Neutrophil (primary cell): ENCODE measurements around the gene KRT84.

Source experiments
- H3K27ac ChIP-seq: fragments of 200-600 bp; sonication (generic); 2 replicates; pipeline ENCODE4 v1.5.1; 2016; ENCODE audit warnings: mild to moderate bottlenecking, moderate library complexity
- H3K27me3 ChIP-seq: fragments of 200-600 bp; sonication (generic); 2 replicates; pipeline ENCODE4 v1.6.0; 2016; ENCODE audit warnings: mild to moderate bottlenecking
- H3K36me3 ChIP-seq: fragments of 200-600 bp; sonication (generic); 2 replicates; pipeline ENCODE4 v1.5.1; 2017
- H3K4me1 ChIP-seq, 2 experiments: fragments of 200-600 bp in 1 of 2; sonication (generic) in 1 of 2; 1 replicate in 1 of 2; 2 replicates in 1 of 2; pipeline versions ENCODE4 v1.5.1 to v1.6.1; 2013 to 2016; ENCODE audit warnings: low read depth in 1 of 2, low read length in 1 of 2, mild to moderate bottlenecking in 1 of 2, moderate library complexity in 1 of 2; ENCODE audit not compliant: control insufficient read depth in 1 of 2, insufficient read depth in 1 of 2
- H3K4me3 ChIP-seq, 2 experiments: fragments of 200-600 bp in 1 of 2; sonication (generic) in 1 of 2; 1 replicate in 1 of 2; 2 replicates in 1 of 2; pipeline ENCODE4 v1.5.1; 2013 to 2016; ENCODE audit warnings: low read depth in 1 of 2, low read length in 1 of 2, mild to moderate bottlenecking in 1 of 2, moderate library complexity in 1 of 2
- H3K9me3 ChIP-seq: fragments of 200-600 bp; sonication (generic); 2 replicates; pipeline ENCODE4 v1.5.1; 2016
- CTCF ChIP-seq: fragments of 200-600 bp; sonication (generic); IDR thresholded peaks from 2 replicates; pipeline ENCODE4 v1.5.1; 2016; ENCODE audit warnings: antibody characterized with exemption

The KRT84 gene

DNA sequence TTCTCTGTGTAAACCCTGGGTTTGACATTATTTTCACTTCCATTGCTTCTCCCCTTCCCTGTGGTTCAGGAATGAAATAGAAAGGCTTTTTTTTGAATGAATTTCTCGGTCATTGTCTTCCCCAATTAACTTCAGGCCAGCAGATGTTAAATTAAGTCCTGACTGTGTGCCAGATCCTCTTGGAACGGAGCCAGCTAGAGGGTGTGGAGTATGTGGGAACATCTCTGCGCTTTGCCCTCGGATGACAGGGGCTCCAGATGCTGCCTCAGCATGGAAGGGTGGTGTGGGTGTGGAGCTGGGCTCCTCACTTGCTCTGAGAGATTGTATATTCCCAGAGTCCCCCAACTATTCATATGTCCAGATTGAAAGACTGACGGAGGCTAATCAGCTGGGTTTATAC, 31.3 kb downstream of the KRT84 start:
- Histone ChIP-seq H3K9me3 (no peaks in the 10 kb centered on the region), H3K4me3 (no peak overlapping the region), H3K4me1 (no peaks in the 10 kb centered on the region), H3K36me3 (no peaks in the 10 kb centered on the region), H3K27ac (no peak overlapping the region), H3K27me3 (peaks cover 32% of the 10 kb centered on the region)
- TF ChIP-seq CTCF: no peak

- no peak overlapping the region for H3K27ac ChIP-seq
- H3K4me1 ChIP-seq: no peaks in the 10 kb centered on the region
- H3K9me3 ChIP-seq: no peaks in the 10 kb centered on the region
- no peak overlapping the region for H3K4me3 ChIP-seq
- peaks cover 33% of the 10 kb centered on the region for H3K27me3 ChIP-seq
- no peak for TF ChIP-seq CTCF
- no peaks in the 10 kb centered on the region for H3K36me3 ChIP-seq
These were observed 31.7 kb downstream of the KRT84 start for GRCh38 chr12:52353766-52354165.

DNA sequence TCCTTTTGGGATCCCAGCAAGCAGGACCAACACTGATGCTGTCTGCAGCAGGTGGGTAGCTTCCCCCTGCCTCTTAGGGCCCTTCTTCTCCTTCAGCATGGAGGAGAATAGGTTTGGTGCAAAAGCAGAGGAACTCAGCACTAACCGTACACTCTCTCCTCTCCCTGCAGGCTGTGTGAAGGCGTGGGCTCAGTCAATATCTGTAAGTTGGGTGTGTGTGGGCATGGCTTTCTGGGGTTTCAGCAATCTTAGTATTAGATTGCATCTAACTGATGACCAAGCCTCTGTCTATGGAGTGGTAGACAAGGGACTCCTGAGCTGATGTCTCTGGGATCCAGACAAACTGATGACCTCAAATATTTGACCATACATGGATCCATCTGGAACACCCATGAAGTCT, 32.5 kb downstream of the KRT84 start:
- no peak overlapping the region for H3K27ac ChIP-seq
- no peak overlapping the region for H3K4me3 ChIP-seq
- no peak for TF ChIP-seq CTCF
- H3K9me3 ChIP-seq: no peaks in the 10 kb centered on the region
- peaks cover 32% of the 10 kb centered on the region for H3K27me3 ChIP-seq
- H3K4me1 ChIP-seq: no peaks in the 10 kb centered on the region
- no peaks in the 10 kb centered on the region for H3K36me3 ChIP-seq

DNA sequence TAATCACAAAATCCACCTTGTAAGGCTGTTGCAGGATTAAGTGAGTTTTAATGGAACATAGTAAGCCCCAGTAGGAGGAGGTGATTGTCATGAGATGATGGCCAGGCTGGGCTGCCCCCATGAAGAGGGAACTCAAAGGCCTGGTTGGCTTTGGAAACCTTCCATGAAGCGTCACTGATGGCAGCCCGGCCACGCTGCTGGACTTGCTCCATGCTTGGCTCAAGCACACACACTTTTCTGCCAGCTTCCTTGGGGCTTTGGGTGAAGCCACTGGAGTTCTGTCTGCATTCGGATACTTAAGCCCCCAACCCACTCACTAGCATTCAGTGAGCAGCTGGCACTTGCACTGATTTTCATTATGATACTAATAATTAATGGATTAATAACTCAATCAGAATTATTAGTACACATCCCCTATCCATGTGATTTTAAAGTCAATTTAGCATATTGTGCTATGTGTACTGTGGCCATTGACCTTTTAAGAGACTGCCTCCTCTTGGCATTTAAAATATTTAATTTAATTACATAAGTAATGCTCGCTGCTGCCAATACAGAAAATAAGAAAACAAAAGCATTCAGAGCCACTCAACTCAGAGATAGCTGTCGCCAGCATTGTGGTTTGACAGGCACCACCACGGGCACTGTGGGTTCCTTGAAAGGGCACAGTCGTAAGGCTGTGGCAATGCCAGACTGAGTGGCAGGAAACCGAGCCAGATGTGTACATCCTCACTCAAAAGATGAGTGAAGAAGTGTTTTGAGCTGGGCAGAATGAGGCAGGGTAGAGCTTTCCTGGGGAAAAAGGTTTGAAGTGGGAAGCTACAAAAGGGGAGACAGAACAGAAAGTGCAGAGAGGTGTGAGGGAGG, 34.0 kb downstream of the KRT84 start:
- Histone ChIP-seq H3K9me3 (no peaks in the 10 kb centered on the region), H3K4me3 (no peak overlapping the region), H3K4me1 (no peaks in the 10 kb centered on the region), H3K36me3 (no peaks in the 10 kb centered on the region), H3K27me3 (peaks cover 27% of the 10 kb centered on the region), H3K27ac (no peak overlapping the region)
- TF ChIP-seq CTCF: no peak

DNA sequence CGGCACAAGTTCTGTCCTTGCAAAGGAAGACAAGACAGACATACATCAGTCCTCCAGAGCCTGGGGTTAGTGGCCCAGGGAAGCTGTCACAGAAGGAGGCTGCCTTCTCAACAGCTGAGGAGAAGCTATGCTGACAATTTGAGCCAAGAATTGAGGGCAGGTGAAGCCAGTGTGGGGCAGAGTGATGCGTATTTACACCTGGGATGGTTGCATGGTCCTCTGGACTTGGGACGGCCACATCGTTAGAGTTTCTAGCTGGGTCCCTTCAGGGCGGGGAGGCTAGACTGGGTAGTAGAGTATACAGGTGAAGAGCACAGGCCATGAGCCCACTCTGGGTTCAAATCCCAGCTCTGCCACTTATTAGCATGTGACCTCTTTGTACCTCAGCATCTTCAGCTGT, 34.7 kb downstream of the KRT84 start:
- Histone ChIP-seq H3K4me1 (no peaks in the 10 kb centered on the region), H3K27ac (no peak overlapping the region), H3K4me3 (no peak overlapping the region), H3K9me3 (no peaks in the 10 kb centered on the region), H3K27me3 (peaks cover 27% of the 10 kb centered on the region), H3K36me3 (no peaks in the 10 kb centered on the region)
- no peak for TF ChIP-seq CTCF
